WTC11 (cell line): Measurements from ENCODE around the gene LSM3. TPM values are rescaled to one million over a fixed set of nuclear protein-coding genes. Genes with fewer than 3 reads are reported as not detected.

Experiments
- ATAC-seq: fragments of 200-7000 bp; cut with Tn5 transposase; 2 replicates; pipeline ENCODE4 v1.10.0; 2021; ENCODE audit warnings: mild to moderate bottlenecking, moderate library complexity
- CTCF ChIA-PET: fragments of 300-600 bp; sonication (Branson Sonifier 250); formaldehyde crosslinking; loops from one replicate; lab custom pipeline; 2021; ENCODE audit warnings: antibody characterized with exemption; lab: Charles Lee
- POLR2A ChIA-PET: fragments of 350-600 bp; sonication (Branson Sonifier 250); formaldehyde crosslinking; loops from one replicate; lab custom pipeline; 2021; ENCODE audit warnings: antibody characterized with exemption; lab: Charles Lee
- DNase-seq: peaks from one replicate; pipeline ENCODE4 v3.0.0; 2021; ENCODE audit warnings: low spot score
- H3K27ac Mint-ChIP-seq: 2 replicates; pipeline ENCODE4 v1.8.0; 2021; ENCODE audit warnings: mixed read lengths
- H3K27me3 Mint-ChIP-seq: 2 replicates; pipeline ENCODE4 v1.8.0; 2021; ENCODE audit warnings: low read depth, mild to moderate bottlenecking, moderate library complexity, mixed read lengths
- H3K36me3 Mint-ChIP-seq: 2 replicates; pipeline ENCODE4 v1.8.0; 2021; ENCODE audit warnings: mixed read lengths
- H3K4me1 Mint-ChIP-seq: 2 replicates; pipeline ENCODE4 v1.8.0; 2022; ENCODE audit warnings: mixed read lengths
- H3K4me3 Mint-ChIP-seq: 2 replicates; pipeline ENCODE4 v1.8.0; 2021; ENCODE audit warnings: mild to moderate bottlenecking, moderate library complexity, mixed read lengths
- H3K9me3 Mint-ChIP-seq: 2 replicates; pipeline ENCODE4 v1.8.0; 2021; ENCODE audit warnings: mixed read lengths
- ATF1 ChIP-seq: sonication (generic); formaldehyde crosslinking; IDR thresholded peaks from 2 replicates; pipeline ENCODE4 v1.8.1; 2023; ENCODE audit warnings: mild to moderate bottlenecking, moderate library complexity, missing genetic modification reagents
- ATF3 ChIP-seq: sonication (generic); formaldehyde crosslinking; conservative IDR thresholded peaks from 2 replicates; pipeline ENCODE4 v1.8.1; 2022; ENCODE audit warnings: mild to moderate bottlenecking, missing genetic modification reagents
- ATF6 ChIP-seq: sonication (generic); formaldehyde crosslinking; IDR thresholded peaks from 2 replicates; pipeline ENCODE4 v1.8.1; 2023; ENCODE audit warnings: mild to moderate bottlenecking, missing genetic modification reagents
- E2F1 ChIP-seq: sonication (generic); formaldehyde crosslinking; IDR thresholded peaks from 2 replicates; pipeline ENCODE4 v1.8.0; 2022; ENCODE audit warnings: mild to moderate bottlenecking, missing genetic modification reagents
- E2F4 ChIP-seq: sonication (generic); formaldehyde crosslinking; IDR thresholded peaks from 2 replicates; pipeline ENCODE4 v1.8.1; 2022; ENCODE audit warnings: low read depth, mild to moderate bottlenecking, moderate library complexity, missing genetic modification reagents, borderline replicate concordance
- E2F5 ChIP-seq: sonication (generic); formaldehyde crosslinking; IDR thresholded peaks from 2 replicates; pipeline ENCODE4 v1.8.1; 2022; ENCODE audit warnings: mild to moderate bottlenecking, moderate library complexity, missing genetic modification reagents
- ETV6 ChIP-seq: sonication (generic); formaldehyde crosslinking; IDR thresholded peaks from 2 replicates; pipeline ENCODE4 v1.8.1; 2022; ENCODE audit warnings: mild to moderate bottlenecking, missing genetic modification reagents
- FOXP4 ChIP-seq: sonication (generic); formaldehyde crosslinking; IDR thresholded peaks from 2 replicates; pipeline ENCODE4 v1.8.0; 2022; ENCODE audit warnings: mild to moderate bottlenecking, missing genetic modification reagents
- GABPB1 ChIP-seq: sonication (generic); formaldehyde crosslinking; IDR thresholded peaks from 2 replicates; pipeline ENCODE4 v1.8.1; 2023; ENCODE audit warnings: mild to moderate bottlenecking, missing genetic modification reagents
- JUN ChIP-seq: sonication (generic); formaldehyde crosslinking; IDR thresholded peaks from 2 replicates; pipeline ENCODE4 v1.8.0; 2023; ENCODE audit warnings: mild to moderate bottlenecking, missing genetic modification reagents
- KAT7 ChIP-seq: sonication (generic); formaldehyde crosslinking; IDR thresholded peaks from 2 replicates; pipeline ENCODE4 v1.8.1; 2023; ENCODE audit warnings: missing genetic modification reagents, mild to moderate bottlenecking, borderline replicate concordance
- NR2C2 ChIP-seq: sonication (generic); formaldehyde crosslinking; IDR thresholded peaks from 2 replicates; pipeline ENCODE4 v1.8.0; 2022; ENCODE audit warnings: mild to moderate bottlenecking, missing genetic modification reagents
- PREB ChIP-seq: sonication (generic); formaldehyde crosslinking; IDR thresholded peaks from 2 replicates; pipeline ENCODE4 v1.8.1; 2022; ENCODE audit warnings: mild to moderate bottlenecking, missing genetic modification reagents, moderate library complexity, borderline replicate concordance
- SMAD4 ChIP-seq: sonication (generic); formaldehyde crosslinking; IDR thresholded peaks from 2 replicates; pipeline ENCODE4 v1.8.0; 2022; ENCODE audit warnings: mild to moderate bottlenecking, missing genetic modification reagents
- TCF7 ChIP-seq: sonication (generic); formaldehyde crosslinking; IDR thresholded peaks from 2 replicates; pipeline ENCODE4 v1.8.0; 2022; ENCODE audit warnings: mild to moderate bottlenecking, low read depth, missing genetic modification reagents, moderate library complexity
- USF1 ChIP-seq: sonication (generic); formaldehyde crosslinking; IDR thresholded peaks from 2 replicates; pipeline ENCODE4 v1.8.0; 2022; ENCODE audit warnings: mild to moderate bottlenecking, missing genetic modification reagents
- ZNF219 ChIP-seq: sonication (generic); formaldehyde crosslinking; IDR thresholded peaks from 2 replicates; pipeline ENCODE4 v1.8.0; 2023; ENCODE audit warnings: missing genetic modification reagents, mild to moderate bottlenecking, borderline replicate concordance
- ZNF671 ChIP-seq: fragments of 250-450 bp; sonication (Bioruptor Pico); IDR thresholded peaks from 2 replicates; pipeline ENCODE4 v1.8.0; 2021; ENCODE audit warnings: mild to moderate bottlenecking
- total RNA-seq: library from RNA; stranded (reverse); gene quantifications from 3 replicates; pipeline ENCODE4 v1.2.3, GENCODE V29; 2021

Gene LSM3
- total RNA-seq, 1 experiment from 2014 or later: 21.4 TPM

GRCh38 chr3:14222900-14223594 is 44.4 kb downstream of the LSM3 start:
- H3K36me3 Mint-ChIP-seq: peaks cover 11% of the 10 kb centered on the region
- ChIA-PET CTCF (interaction anchor here (1.4 to 3.7 kb wide), 2 partner anchors 9 to 20 kb away, joined by 4 to 15 read pairs; no protein-coding TSS in a partner anchor), POLR2A (no interaction called here)
- ATAC-seq (no peak), DNase-seq (no peak)
- no peak overlapping the region for H3K27ac Mint-ChIP-seq
- H3K4me1 Mint-ChIP-seq: peaks cover 27% of the 10 kb centered on the region
- peaks cover 36% of the 10 kb centered on the region for H3K9me3 Mint-ChIP-seq
- no peak overlapping the region for H3K4me3 Mint-ChIP-seq
- TF ChIP-seq TCF7 (CRISPR knock-in tag) (no peak), JUN (no peak)
- H3K27me3 Mint-ChIP-seq: peaks cover 7% of the 10 kb centered on the region; the same call in 1 of the 2 replicates

GRCh38 chr3:14223595-14223994 is 45.0 kb downstream of the LSM3 start:
- no peak for DNase-seq
- no peak for ATAC-seq
- H3K4me1 Mint-ChIP-seq: peaks cover 30% of the 10 kb centered on the region
- no peak overlapping the region for H3K4me3 Mint-ChIP-seq
- CTCF ChIA-PET: interaction anchor here (0.8 to 3.7 kb wide), 3 partner anchors 9 to 45 kb away, joined by 3 to 15 read pairs (median 4); partner anchors contain the start of genes LSM3 and XPC
- no peak overlapping the region for H3K27ac Mint-ChIP-seq
- H3K9me3 Mint-ChIP-seq: peaks cover 36% of the 10 kb centered on the region
- TF ChIP-seq ETV6 (CRISPR knock-in tag): no peak
- no peak for TF ChIP-seq ATF6 (CRISPR knock-in tag)
- TF ChIP-seq GABPB1: no peak
- TF ChIP-seq USF1 (CRISPR knock-in tag): no peak
- no peak for TF ChIP-seq NR2C2 (CRISPR knock-in tag)
- no peak for TF ChIP-seq TCF7 (CRISPR knock-in tag)
- no peak for TF ChIP-seq ATF1 (CRISPR knock-in tag)
- no peak for TF ChIP-seq E2F1
- no peak for TF ChIP-seq ATF3 (CRISPR knock-in tag)
- no peak for TF ChIP-seq FOXP4 (CRISPR knock-in tag)
- no peak for TF ChIP-seq E2F5
- TF ChIP-seq E2F4: no peak
- no peak for TF ChIP-seq KAT7 (CRISPR knock-in tag)
- no peak for TF ChIP-seq SMAD4 (CRISPR knock-in tag)
- TF ChIP-seq ZNF671 (CRISPR knock-in tag): no peak
- no peak for TF ChIP-seq PREB
- TF ChIP-seq ZNF219 (CRISPR knock-in tag): no peak
- H3K27me3 Mint-ChIP-seq: peaks cover 7% of the 10 kb centered on the region; the same call in 1 of the 2 replicates
- POLR2A ChIA-PET: no interaction called here
- H3K36me3 Mint-ChIP-seq: peaks cover 11% of the 10 kb centered on the region
